HG03066 (cell line): ENCODE data around the gene SMNDC1.
"Not testable (repeated sequence)": the region's sequence is repeated elsewhere in the genome, so short reads cannot be mapped to it uniquely, and the experiment has no call there.

ENCODE experiments used
- ATAC-seq: cut with Tn5 transposase; IDR thresholded peaks from one replicate; pipeline ENCODE4 v1.9.1; 2021; ENCODE audit warnings: low read depth; ENCODE audit not compliant: unreplicated experiment

The SMNDC1 gene

DNA sequence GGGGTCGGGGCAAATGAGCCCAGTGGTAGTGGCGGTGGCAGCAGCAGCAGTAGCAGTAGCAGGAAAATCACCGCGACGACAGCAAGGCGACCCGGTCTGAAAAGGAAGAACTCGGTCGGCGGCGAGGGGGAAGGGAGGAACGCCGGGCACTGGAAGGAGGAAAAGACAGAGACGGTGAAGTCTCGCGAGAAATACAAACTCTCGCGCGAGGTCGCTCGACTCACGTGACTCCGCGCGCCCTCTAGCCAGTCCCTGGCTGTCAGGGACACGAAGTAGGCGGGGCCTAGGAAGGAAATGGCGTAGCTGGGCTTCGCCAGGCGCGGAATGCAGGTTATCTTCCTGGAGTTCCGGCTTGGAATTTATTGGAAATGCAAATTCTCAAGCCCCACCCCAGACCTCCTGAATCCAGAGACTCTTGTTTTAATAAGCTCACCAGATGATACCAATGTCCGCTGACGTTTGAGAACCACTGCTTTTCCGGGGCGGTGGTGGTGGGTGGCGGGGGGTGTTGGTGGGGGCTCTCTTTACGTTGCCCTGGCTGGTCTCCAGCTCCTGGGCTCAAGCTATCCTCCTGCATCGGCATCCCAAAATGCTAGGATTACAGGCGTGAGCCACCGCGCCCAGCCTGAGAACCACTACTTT lies at the start of gene SMNDC1:
Gene SMNDC1, minus strand, starts transcription at position 141 of the 642 bp plus-strand sequence. CDS start 1,333 bp downstream, outside the sequence.
- ATAC-seq: peak; percentile 90

DNA sequence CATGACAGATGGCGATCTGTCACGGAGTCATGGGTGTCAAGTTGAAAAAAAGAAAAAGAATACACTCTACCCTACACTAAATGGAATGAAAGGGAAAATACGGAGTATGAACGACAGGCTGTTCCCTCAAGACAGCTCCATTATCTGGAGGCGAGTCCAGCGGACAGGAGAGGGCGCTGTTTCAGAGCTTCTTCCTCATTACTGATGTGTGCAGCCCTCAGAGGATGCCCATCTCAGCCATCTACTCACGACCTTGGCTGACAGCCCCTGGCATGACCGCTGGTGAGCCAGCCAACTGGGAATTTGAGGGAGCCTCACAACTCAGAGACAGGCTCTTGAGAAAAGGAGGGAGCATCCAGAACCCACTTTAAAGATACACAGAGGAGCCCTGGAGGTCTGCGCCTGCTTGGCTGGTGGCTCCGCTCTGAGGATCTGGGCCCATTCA lies 49.6 kb upstream of the SMNDC1 start:
- no peak for ATAC-seq

DNA sequence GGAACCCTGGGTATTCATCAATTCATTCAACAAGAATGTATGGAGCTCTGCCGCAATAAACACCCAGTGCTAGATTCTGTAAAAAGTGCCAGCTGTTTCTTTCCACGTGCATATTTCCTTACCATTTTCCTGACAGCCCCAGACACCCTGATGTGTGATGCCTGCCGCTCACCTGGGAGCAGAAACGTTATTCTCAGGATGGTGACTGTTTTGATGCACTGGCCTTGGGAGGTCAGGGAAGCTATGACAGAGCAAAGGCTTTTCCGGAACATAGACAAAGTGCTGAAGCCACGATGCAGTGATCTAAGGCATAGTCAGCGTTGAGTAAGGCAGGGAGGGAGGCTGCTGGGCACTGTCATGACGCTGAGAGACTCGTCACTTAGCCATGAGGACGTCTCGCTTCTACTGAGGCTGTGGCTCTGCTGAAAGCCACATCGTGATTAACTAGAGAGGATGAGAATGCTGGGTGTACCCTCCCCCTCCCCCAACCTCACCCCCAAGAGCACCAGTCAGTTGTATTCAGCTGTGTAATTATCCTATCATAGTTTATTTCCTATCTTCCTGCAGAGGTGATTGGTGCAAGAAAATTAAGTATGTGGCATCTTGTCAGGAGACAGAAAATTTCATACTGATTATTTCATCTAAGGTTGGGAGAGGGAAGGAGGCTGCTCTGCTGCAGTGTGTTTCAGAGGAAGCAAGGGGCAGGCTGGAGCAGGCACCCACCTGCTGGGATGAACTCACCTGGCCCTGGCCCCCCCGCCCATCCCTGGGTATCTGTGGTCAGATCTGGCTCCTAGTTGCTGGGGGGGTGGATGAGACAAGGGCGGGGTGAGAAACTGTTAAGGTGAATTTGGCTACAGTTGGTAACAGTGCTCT lies 48.8 kb upstream of the SMNDC1 start:
- ATAC-seq: no peak

DNA sequence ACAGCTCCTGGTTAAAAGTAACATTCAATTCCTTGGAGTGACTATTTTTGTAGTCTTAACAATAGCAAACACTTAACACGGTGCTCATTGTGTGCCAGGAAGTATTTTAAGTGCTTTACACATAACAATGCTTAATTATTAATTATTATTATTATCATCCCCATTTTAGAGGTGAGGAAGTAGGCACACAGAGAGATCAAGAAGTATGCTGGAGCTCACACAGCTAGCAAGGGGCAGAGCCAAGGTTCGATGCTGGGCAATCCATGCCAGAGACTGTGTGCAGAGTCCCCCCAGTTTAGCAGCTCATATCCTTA lies 48.2 kb upstream of the SMNDC1 start:
- no peak for ATAC-seq

DNA sequence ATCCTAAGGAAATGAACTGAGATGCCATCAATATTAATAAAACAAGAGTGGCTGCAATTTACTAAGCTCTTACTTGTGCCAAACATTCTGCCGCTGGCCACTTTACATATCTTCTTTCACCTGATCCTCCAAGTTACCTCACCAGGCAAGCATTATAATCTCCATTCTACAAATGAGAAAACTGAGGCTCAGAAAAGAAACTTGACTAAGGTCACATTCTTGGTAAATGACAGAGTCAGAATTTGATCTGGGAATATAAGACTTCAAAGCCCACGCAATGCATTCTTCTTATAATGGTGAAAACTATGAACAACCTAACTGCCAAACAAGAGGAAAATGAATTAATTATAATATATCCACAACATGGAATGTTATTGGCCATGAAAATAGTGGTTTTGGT lies 46.1 kb upstream of the SMNDC1 start:
- ATAC-seq: no peak

DNA sequence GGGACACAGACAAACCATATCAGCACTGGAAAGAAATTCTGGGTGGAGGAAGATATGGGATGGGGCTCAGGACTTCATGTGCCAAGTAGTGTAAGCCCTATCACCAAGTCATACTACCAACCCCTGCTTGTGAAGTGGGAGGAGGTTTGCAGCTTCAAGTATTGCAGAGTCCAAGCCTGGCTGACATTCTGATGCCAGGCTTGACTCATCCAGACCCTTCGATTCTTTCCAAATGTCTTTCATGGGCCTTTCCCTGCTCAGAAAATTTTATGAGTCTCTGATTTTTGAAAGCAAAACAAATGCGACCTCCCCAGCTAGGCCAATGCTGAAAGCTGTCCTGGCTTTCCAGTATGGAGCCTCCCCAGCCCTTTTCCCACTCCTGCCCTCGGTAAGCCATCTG lies 45.1 kb upstream of the SMNDC1 start:
- ATAC-seq: no peak

DNA sequence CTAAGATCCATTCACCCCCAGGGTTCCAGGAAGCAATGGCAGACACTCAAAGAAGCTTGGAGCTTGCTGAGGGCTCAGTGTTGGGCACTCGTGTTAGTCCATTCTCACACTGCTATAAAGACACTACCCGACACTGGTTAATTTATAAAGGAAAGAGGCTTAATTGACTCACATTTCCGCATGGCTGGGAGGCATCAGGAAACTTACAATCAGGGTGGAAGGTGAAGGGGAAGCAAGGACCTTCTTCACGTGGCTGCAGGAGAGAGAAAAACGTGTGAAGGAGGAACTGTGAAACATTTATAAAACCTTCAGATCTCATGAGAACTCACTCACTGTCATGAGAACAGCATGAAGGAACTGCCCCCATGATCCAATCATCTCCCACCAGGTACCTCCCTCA lies 44.7 kb upstream of the SMNDC1 start:
- ATAC-seq: no peak

DNA sequence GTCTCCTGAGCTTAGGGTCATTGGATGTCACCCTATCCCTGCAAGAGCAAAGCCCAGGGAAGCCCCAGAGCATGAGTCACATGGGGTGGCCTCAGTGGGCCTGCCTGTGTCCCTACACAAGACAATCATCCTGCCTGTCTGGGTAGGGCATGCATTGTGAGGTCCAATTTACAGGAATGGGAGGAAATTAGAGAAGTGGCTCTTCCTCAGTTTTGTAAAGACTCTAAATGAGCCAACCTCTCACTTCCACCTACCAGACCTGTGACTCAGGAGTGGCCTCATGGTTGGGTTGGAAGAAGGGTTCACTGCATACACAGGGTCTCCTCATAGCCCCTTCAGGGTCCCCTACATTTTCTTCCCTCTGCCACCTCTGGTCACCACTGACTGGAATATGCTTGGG lies 43.6 kb upstream of the SMNDC1 start:
- no peak for ATAC-seq

DNA sequence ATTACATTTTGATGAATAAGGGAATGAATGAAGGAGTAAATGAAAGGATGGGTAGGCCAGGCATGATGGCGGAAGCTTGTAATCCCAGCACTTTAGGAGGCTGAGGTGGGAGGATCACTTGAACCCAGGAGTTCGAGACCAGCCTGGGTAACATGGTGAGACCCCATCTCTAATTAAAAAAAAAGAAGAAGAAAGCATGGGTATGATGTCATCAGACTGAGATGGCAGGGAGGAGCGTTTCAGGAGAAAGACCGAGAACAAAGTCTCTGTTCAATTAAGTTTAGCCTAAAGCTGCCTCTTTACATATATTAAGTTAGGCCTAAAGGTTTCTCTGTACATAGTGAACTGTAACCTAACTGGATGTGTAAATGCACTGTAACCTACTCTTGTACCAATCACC lies 42.2 kb upstream of the SMNDC1 start:
- no peak for ATAC-seq

DNA sequence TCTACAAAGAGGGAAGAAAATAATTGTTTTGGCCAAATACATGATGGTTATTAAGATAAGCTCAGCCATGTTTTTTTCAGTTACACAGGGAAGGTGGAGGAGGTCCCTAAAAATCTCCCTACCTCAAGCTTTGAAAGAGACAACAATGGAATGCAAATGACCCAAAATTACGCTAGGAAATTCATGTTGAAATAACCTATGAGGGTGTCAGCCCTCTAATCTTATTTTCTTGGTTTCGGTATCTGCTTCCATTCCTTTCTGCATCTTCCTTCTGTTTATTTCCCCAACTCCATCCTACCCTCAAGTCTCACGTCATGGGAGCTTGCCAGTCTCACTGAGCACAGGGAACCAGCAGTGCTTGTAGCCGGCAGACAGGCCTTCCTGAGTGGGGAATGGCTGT lies 40.6 kb upstream of the SMNDC1 start:
- no peak for ATAC-seq

DNA sequence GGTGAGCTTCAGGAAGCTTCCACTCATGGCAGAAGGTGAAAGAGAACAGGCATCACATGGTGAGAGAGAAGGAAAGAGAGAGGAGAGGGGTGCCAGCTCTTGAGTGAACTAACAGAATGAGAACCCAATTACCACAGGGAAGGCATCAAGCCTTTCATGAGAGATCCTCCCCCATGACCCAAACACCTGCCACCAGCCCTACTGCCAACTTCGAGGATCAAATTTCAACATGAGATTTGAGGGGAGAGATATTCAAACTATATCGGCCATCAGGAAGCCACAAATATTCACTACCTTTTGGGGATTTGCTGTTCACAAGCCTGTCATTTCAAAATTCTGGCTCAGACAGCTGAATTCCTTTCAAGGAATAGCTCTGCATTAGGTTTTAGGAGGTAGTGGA lies 39.9 kb upstream of the SMNDC1 start:
- no peak for ATAC-seq

DNA sequence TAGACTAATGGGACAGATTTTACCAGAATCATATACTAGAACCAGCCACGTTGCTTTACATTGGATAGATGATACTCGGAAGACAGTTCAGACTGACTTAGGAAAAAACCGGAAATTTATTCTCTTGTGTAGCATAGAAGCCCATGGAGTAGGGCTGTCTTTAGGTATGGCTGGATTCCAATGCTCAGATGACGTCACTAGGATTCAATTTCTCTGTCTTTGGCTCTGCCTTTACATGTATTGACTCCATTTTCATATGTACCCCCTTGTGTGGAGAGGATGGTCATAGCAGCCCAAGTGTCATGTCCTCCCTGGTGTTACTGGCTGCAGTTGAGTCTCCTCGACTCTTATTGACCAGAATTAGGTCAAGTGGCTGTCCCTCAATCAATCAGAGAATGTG lies 39.2 kb upstream of the SMNDC1 start:
- no peak for ATAC-seq

DNA sequence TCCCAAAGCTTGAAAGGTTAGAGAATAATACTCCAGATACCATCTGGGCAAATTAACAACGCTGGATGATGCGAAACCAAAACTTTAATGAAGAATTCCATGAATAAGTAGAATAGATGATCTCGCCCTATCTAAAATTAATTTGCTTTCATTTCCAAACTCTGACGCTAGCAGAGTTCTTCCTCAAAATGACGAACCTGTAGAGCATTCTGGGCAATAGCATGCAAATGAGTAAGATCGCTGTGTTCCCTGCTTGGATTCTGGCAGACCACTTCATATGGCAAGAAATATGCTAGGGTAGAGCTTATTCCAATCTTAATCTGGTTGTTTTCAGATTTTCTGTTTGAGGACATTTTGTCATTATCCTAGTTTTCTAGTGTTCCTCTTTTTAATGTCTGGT lies 36.1 kb upstream of the SMNDC1 start:
- ATAC-seq: no peak

DNA sequence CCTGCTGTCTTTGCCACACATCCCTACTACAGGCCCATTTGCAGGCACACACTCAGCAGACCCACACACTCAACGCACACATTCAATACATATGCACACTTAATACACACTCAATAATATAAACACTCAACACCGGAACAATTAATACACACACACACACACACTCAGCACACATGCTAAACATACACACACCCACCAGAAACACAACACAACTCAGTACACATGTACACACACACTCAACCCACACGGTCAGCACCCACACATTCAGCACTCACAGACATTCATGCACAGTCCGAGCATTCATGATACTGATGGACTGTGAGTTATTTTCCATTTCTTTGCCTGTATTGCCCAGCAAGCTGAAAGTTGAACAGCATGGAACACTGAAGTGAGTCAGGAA lies 35.4 kb upstream of the SMNDC1 start:
- ATAC-seq: no peak

DNA sequence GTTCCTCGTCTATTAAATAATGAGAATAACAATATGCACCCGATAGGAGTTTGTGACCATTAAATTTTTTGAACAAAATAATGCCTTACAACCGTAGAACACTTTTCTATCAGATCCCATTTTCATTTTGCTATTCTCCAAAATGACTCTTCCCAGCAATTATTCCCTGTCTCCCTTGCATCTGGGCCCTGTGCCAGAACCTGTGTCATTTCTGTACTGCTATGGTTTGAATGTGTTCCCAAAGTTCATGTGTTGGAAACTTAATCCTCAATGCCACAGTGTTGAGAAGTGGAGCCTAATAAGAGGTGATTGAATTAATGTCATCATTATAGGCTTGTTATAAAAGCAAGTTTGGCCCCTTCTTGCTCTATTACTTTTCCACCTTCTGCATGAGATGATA lies 33.2 kb upstream of the SMNDC1 start:
- ATAC-seq: no peak

DNA sequence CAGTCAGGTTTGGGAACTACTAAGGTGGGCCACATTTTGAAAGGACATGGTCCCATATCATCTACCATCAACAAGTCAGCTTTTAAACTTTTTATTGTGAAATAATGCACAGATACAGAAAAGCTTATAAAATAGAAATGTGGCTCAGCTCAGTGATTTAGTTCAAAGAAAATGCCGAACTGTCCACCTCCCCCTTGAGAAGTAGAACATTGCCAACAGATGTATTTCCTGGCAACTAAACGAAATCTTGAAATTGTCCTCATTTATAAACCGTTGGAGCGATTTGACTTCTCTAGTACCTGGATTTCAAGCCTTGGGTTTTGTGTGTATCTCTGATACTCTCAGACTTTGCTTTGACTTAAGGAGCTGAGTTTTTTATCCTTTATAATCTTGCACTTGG lies 32.7 kb upstream of the SMNDC1 start:
- no peak for ATAC-seq

DNA sequence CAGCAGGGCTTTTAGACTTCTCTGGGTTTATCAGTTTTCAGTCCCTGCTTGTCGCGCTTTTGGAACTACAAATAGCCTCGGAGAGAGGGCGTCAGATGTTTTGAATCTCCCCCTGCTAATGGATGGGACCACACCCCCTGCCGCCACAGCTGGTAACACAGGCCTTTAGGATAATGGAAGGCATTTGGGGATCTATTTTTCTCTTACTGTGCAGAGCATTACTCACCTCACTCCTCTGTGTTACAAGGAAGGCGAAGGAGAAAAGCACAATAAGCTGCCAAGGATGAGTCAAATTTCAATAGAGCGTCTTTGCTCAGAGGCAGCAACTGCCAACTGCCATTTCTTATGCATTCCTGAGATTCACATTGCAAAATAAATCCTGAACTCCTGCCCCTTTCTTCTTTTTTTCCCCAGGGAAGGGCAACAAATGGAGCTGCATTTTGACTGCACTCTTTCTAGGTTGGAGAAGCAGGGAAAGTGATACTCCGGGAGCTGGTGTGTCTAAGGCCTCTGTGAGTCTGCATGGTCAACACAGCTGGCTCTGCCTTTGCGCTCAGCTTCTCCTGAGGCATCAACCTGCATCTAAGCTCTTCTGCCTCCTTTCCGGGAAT lies 31.5 kb upstream of the SMNDC1 start:
- no peak for ATAC-seq

DNA sequence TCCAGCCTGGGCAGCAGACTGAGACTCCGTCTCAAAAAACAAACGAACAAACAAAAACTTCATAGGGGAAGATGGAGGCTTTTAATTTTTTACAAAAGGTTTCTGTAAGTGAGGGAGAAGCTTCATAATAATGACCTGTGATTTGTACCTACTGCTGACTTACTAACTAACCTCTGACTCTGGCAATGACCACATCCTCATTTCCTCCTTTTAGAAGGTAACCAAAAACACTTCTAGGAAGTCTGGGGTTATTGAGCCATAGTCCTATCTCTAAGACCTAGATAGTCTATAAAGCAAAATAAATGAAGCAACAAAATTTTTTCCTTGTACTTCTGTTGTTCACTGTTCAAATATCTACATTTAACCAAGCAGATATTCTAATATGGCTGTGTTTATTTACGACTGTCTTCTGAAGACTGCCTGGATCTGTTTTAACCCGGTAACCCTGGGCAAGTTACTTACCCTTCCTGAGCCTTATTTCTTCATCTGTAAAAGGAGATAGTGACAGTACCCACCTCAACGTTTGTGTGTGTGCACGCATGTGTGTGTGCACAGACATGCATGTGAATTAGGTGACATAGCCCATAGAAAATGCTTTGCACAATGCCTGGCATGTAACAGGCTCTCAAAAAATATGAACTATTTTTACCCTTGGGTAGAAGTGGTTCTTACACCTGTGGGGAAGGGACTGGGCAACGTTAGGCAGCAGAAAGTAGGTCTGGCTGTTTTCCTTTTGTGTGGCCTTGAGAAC lies 30.8 kb upstream of the SMNDC1 start:
- ATAC-seq: no peak

DNA sequence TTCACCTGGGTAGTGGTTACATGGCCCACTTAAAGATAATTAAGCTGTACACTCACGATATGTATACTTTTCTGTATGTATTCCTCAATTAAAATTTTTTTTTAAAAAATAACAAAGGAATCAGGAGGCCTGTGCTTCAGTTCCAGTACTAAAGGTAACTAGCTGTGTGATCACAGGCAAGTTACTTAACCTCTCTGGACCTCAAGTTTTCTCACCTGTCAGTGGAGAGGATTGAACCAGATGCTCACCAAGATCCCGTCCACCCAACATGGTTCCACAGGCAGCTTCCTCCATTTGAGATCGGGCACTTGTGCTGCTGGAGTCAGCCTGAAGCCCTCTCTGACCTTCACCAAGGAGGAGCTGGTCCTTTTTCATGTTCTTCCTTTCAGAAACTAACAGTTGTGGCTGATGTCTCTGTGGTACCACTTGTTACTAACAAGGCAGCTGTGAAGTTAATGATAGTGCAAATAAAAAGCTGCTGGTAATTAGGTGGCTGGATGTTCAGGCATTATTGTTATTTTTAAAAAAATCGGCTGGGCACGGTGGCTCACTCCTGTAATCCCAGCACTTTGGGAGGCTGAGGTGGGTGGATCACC lies 29.4 kb upstream of the SMNDC1 start:
- no peak for ATAC-seq

DNA sequence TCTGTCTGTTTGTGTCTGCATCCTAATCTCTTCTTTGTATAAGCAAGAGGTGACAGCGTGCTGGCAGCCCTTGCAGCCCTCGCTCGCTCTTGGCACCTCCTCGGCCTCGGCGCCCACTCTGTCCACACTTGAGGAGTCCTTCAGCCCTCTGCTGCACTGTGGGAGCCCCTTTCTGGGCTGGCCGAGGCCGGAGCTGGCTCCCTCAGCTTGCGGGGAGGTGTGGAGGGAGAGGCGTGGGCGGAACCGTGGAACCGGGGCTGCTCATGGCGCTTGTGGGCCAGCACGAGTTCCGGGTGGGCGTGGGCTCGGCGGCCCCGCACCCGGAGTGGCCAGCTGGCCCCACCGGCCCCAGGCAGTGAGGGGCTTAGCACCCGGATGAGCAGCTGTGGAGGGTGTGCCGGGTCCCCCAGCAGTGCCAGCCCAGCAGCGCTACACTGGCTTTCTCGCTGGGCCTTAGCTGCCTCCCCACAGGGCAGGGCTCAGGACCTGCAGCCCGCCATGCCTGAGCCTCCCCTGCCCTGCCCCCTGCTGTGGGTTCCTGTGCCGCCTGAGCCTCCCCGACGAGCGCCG lies 26.6 kb upstream of the SMNDC1 start:
- ATAC-seq: not testable (repeated sequence)
